ENCODE data around the gene GALNT17.

Gene GALNT17

DNA sequence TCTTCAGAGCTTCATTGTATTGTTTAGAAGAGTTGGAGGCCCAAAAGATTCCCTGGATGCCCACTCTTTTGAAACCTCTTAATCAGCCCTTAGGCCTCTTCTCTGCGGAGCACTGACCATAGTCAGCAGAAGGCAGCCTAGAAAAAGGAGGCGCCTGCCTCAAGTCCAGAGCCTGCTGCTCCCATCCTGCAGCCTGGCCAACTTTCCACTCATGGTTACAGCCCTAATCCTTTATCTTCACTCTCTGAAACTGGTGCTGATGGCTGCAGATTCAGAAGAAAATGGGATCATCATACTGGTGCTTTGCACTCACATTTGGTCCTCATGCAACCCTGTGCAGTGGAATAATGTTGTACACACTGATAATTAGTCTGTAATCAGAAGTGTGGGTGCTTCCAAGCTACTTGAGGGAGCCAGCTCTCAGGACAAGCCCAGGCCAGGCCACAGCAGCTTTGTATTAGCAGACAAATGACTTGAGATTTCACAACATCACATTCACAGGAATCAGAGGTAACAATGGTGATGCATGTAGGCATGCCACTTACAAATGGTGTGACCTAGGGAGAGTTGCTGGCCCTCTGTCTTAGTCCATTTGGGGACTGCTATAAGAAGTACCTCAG lies 272.9 kb downstream of the GALNT17 start:
- no peaks in the 10 kb centered on the region for H3K27me3 ChIP-seq (ENCODE audit: control insufficient read depth, insufficient read depth, low read length)
- H3K36me3 ChIP-seq (ENCODE audit: control insufficient read depth, insufficient read depth, low read length): no peaks in the 10 kb centered on the region
- H3K4me1 ChIP-seq (ENCODE audit: control insufficient read depth, insufficient read depth, low read length): no peaks in the 10 kb centered on the region
- no peak overlapping the region for H3K4me3 ChIP-seq (ENCODE audit: low read length)
- H3K27ac ChIP-seq (ENCODE audit: low read depth, low read length): no peak overlapping the region
- no peak overlapping the region for H3K9ac ChIP-seq (ENCODE audit: low read length)

DNA sequence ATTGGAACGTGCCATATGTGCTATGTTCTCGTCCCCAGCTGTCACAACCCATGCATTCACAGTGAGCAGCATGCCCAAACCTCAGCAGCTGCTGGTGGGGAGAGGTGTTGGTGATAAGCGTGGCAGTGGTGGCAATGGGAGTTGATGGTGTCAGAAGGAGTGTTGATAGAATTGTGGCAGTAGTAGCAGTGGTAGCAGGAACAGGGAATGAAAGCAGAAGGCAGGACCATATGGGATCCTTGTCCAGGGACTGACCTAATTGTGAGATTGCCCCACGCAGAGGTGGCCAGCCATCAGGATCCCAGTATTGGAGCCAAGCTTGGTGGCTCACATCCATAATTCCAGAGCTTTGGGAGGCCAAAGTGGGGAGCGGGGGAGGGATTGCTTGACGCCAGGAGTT lies 276.3 kb downstream of the GALNT17 start:
- Histone ChIP-seq H3K9ac (ENCODE audit: low read length) (no peak overlapping the region), H3K27me3 (ENCODE audit: control insufficient read depth, insufficient read depth, low read length) (no peaks in the 10 kb centered on the region), H3K27ac (ENCODE audit: low read depth, low read length) (no peak overlapping the region), H3K4me1 (ENCODE audit: control insufficient read depth, insufficient read depth, low read length) (no peaks in the 10 kb centered on the region), H3K4me3 (ENCODE audit: low read length) (no peak overlapping the region), H3K36me3 (ENCODE audit: control insufficient read depth, insufficient read depth, low read length) (no peaks in the 10 kb centered on the region)

DNA sequence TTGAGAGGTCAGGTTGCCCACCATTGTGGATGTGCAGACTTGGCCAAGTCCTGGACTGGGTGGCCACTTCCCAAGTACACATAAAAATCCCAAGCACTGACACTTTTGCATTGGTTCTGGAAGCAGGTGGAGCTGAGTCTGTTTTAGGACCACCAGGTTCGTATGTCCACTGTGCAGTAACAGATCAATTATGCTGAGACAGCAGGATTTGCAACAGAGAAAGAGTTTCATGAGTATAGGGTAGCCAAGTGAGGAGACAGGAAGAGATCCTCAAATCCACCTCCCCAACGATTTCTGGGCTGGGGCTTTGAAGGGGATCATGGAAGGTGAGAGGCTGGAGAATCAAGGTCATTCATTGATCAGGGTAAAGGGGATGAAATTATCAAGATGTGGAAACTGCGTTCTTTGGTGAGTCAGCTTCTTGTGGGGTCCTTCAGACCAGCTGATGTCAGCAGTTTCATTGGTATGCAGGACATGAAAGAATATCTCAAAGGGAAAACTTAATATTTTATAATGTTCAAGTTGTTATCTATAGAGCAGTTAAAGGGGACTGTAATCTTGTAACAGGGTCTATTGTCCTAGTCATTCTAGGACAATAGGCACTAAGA lies 277.7 kb downstream of the GALNT17 start:
- H3K27me3 ChIP-seq (ENCODE audit: control insufficient read depth, insufficient read depth, low read length): no peaks in the 10 kb centered on the region
- no peak overlapping the region for H3K4me3 ChIP-seq (ENCODE audit: low read length)
- H3K27ac ChIP-seq (ENCODE audit: low read depth, low read length): no peak overlapping the region
- H3K9ac ChIP-seq (ENCODE audit: low read length): no peak overlapping the region
- H3K4me1 ChIP-seq (ENCODE audit: control insufficient read depth, insufficient read depth, low read length): no peaks in the 10 kb centered on the region
- H3K36me3 ChIP-seq (ENCODE audit: control insufficient read depth, insufficient read depth, low read length): no peaks in the 10 kb centered on the region

DNA sequence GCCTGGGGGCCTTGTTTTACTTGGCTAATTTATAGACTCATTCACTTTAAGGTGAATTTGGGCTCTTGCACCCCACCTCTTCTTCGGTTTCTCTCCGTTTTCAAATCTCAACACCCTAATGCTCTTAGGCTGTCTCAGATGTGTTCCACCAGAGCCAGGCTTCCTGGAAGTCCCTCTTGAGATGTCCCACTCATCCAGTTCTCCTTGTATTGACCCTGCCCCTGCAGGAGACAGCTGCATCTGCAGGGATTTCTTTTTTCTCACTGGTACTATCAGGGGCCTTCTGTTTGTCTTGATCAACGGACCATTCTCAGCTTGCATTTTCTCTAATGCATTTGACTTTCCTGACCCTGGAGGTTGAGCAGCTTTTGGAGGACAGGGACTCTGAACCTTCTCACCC lies 279.5 kb downstream of the GALNT17 start:
- Histone ChIP-seq H3K27me3 (ENCODE audit: control insufficient read depth, insufficient read depth, low read length) (no peaks in the 10 kb centered on the region), H3K4me3 (ENCODE audit: low read length) (no peak overlapping the region), H3K4me1 (ENCODE audit: control insufficient read depth, insufficient read depth, low read length) (no peaks in the 10 kb centered on the region), H3K9ac (ENCODE audit: low read length) (no peak overlapping the region), H3K36me3 (ENCODE audit: control insufficient read depth, insufficient read depth, low read length) (no peaks in the 10 kb centered on the region), H3K27ac (ENCODE audit: low read depth, low read length) (no peak overlapping the region)

DNA sequence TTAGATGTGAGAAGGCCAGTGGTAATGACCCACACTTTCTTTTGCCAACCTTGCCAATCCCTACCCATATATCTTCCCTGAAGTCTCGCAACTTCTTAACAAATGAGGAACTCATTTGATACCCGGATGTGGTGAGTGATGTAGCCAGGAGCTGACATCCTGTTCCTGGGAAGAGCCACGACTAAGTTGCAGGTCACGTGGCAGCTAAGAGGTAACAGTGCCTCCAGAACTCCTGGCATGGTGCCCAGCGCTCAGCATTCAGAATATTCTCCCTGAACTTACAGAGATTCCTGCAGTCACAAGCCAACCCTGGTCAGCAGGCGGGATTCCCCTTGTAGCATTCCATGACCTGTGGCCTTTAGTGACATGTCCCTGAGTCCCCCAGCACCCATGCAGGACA lies 282.5 kb downstream of the GALNT17 start:
- Histone ChIP-seq H3K27ac (ENCODE audit: low read depth, low read length) (no peak overlapping the region), H3K36me3 (ENCODE audit: control insufficient read depth, insufficient read depth, low read length) (no peaks in the 10 kb centered on the region), H3K9ac (ENCODE audit: low read length) (no peak overlapping the region), H3K27me3 (ENCODE audit: control insufficient read depth, insufficient read depth, low read length) (no peaks in the 10 kb centered on the region), H3K4me3 (ENCODE audit: low read length) (no peak overlapping the region), H3K4me1 (ENCODE audit: control insufficient read depth, insufficient read depth, low read length) (no peaks in the 10 kb centered on the region)

DNA sequence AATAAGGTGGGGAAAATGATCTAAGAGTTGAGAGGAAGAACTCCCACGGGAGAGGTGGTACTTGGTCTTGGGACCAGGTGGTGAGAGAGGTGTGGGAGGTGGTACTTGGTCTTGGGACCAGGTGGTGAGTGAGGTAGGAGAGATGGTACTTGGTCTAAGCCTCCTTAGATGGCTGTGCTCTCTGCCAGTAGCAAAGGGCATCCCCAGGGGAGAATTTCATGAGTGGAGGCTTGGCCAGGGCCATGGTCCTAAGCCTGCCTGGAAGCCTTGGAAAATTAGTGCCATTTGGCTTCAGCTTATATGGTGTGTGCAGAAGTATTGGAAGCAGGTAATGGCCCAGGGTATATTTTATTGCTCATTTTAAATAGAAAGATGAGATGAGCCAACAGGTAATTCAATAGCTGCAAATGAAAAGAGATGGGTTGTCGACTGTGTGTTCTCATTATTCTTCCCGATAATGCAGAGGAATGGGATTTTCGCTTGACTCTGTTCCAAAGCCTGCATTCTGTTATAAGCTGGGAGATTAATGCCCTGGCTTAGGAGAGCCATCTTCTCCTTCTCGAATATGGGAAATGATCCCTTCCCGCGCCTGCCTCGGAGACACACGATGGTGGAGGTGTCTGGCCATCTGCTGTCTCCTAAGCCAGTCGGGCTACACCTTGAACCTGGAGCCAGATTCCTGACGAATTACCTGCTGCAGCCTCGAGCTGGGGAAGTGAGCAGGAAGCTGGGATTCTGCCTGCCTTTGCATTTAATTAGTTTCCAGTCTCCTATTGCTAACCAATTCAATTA lies 287.8 kb downstream of the GALNT17 start:
- Histone ChIP-seq H3K9ac (ENCODE audit: low read length) (no peak overlapping the region), H3K27ac (ENCODE audit: low read depth, low read length) (no peak overlapping the region), H3K4me1 (ENCODE audit: control insufficient read depth, insufficient read depth, low read length) (no peaks in the 10 kb centered on the region), H3K27me3 (ENCODE audit: control insufficient read depth, insufficient read depth, low read length) (no peaks in the 10 kb centered on the region), H3K4me3 (ENCODE audit: low read length) (no peak overlapping the region), H3K36me3 (ENCODE audit: control insufficient read depth, insufficient read depth, low read length) (no peaks in the 10 kb centered on the region)

DNA sequence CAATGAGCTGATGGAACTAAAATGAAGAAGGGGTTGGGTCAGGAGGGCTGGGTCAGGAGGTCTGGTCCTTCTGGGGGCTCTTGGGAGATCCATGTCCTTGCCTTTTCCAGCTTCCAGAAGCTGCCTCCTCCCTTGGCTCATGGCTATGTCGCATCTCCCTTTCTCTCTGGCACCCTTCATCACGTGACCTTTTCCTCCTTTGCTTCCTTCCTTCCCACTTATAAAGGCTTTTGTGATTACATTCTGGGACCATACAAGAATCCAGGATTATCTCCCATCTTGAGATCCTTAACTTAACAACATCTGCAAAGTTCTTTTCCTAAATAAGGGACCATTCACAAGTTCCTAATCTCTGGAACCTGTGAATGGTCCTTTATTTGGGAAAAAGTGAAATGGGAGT lies 290.2 kb downstream of the GALNT17 start:
- no peaks in the 10 kb centered on the region for H3K36me3 ChIP-seq (ENCODE audit: control insufficient read depth, insufficient read depth, low read length)
- no peaks in the 10 kb centered on the region for H3K4me1 ChIP-seq (ENCODE audit: control insufficient read depth, insufficient read depth, low read length)
- H3K9ac ChIP-seq (ENCODE audit: low read length): no peak overlapping the region
- no peak overlapping the region for H3K27ac ChIP-seq (ENCODE audit: low read depth, low read length)
- no peaks in the 10 kb centered on the region for H3K27me3 ChIP-seq (ENCODE audit: control insufficient read depth, insufficient read depth, low read length)
- no peak overlapping the region for H3K4me3 ChIP-seq (ENCODE audit: low read length)

DNA sequence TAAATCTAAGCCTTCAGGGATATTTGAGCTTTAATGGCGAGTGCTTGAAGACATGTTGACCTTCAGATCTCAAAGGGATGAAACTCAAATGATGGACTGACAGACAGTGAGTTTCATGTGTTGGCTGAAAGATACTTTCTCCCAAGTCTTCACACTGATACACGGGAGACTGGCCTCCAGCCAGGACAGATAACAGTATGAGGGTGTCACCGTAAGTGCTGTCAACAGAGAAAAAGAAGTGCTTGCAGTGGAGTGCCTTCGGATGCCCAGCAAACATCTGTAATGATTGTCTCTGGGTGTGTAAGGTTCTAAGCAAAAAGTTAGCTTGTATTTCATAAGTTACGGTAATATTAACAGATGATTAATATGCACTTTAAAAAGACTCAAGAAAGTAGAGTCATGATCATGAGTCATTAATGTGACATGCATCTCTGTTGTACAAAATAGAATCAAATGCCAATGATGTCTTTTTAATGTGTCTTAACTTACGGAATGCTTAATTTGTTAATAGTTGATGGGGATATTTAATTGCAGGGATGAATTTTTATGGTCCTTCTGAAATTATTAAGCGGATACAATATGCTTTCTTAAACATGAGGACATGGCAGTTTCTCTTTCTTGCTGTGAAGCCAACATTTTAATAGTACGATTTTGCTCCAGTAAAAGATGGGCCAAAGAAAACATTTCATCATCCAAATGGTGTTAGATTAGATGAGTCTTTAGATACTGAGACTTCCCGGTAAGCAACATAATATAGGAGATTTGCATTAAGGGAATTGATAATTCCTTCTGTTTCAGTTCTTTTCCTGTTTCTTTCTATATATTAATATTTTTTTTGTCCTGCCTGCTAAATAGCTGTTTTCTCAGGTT lies 292.5 kb downstream of the GALNT17 start:
- Histone ChIP-seq H3K27me3 (ENCODE audit: control insufficient read depth, insufficient read depth, low read length) (no peaks in the 10 kb centered on the region), H3K4me1 (ENCODE audit: control insufficient read depth, insufficient read depth, low read length) (no peaks in the 10 kb centered on the region), H3K36me3 (ENCODE audit: control insufficient read depth, insufficient read depth, low read length) (no peaks in the 10 kb centered on the region), H3K27ac (ENCODE audit: low read depth, low read length) (no peak overlapping the region), H3K9ac (ENCODE audit: low read length) (no peak overlapping the region), H3K4me3 (ENCODE audit: low read length) (no peak overlapping the region)

DNA sequence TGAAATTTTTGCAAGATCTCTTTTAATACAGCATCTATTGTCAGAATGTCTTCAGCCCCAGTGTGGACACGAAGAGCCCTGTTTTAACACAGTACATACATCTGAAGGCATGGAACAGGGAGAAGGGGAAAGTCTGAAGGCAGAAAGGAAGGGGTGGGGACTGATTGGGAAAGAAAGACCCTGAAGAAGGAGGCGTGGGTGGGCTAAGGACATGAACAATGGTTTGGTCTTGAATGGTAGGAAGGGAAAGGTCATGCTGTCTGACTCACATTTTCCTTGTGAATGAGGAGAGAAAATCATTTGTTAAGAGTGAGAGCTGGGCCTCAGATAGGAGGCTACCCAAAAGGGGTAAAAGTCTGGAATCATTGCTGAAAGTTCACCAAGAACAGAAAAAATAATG lies 297.1 kb downstream of the GALNT17 start:
- no peaks in the 10 kb centered on the region for H3K4me1 ChIP-seq (ENCODE audit: control insufficient read depth, insufficient read depth, low read length)
- no peak overlapping the region for H3K27ac ChIP-seq (ENCODE audit: low read depth, low read length)
- no peak overlapping the region for H3K4me3 ChIP-seq (ENCODE audit: low read length)
- H3K27me3 ChIP-seq (ENCODE audit: control insufficient read depth, insufficient read depth, low read length): no peaks in the 10 kb centered on the region
- H3K9ac ChIP-seq (ENCODE audit: low read length): no peak overlapping the region
- no peaks in the 10 kb centered on the region for H3K36me3 ChIP-seq (ENCODE audit: control insufficient read depth, insufficient read depth, low read length)

DNA sequence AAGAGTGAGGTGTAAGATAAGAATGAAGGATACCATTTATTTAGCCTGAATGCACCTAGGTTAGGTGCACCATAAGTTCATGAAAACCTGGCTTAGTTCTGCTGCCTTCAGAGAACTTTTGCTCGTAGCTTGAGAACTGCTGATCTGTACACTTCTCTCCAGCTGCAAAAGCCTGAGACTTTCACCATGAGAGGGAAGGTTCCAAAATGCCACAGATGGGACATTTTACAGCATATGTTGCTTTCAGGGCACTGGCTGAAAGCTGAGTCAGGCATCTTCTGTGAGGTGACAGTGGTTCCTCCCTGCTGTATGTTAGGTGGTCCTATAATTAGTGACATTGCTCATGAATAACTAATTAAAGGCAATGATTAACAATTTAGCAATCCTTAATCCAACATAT lies 298.3 kb downstream of the GALNT17 start:
- Histone ChIP-seq H3K4me1 (ENCODE audit: control insufficient read depth, insufficient read depth, low read length) (no peaks in the 10 kb centered on the region), H3K4me3 (ENCODE audit: low read length) (no peak overlapping the region), H3K36me3 (ENCODE audit: control insufficient read depth, insufficient read depth, low read length) (no peaks in the 10 kb centered on the region), H3K27me3 (ENCODE audit: control insufficient read depth, insufficient read depth, low read length) (no peaks in the 10 kb centered on the region), H3K9ac (ENCODE audit: low read length) (no peak overlapping the region), H3K27ac (ENCODE audit: low read depth, low read length) (no peak overlapping the region)

DNA sequence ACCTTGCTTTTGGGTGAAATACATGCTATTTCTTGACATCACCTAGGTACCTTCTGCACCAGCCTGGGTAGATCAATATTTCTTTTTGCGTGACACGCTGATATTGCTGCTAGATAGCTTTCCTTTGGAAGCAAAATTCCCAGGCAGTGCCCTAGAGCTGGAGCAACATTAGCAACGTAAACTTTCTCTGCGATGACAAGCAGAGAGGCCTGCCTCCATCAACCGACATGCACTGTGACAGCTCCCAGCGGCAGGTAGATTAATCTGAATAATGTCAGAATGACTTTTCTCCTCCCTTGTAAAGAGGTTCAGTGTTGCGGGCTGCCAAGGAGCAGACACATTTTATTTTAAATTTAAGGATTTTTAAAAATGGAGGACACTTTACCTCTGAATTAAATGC lies 307.4 kb downstream of the GALNT17 start:
- Histone ChIP-seq H3K36me3 (ENCODE audit: control insufficient read depth, insufficient read depth, low read length) (no peaks in the 10 kb centered on the region), H3K27ac (ENCODE audit: low read depth, low read length) (no peak overlapping the region), H3K27me3 (ENCODE audit: control insufficient read depth, insufficient read depth, low read length) (no peaks in the 10 kb centered on the region), H3K4me3 (ENCODE audit: low read length) (no peak overlapping the region), H3K9ac (ENCODE audit: low read length) (no peak overlapping the region), H3K4me1 (ENCODE audit: control insufficient read depth, insufficient read depth, low read length) (no peaks in the 10 kb centered on the region)

DNA sequence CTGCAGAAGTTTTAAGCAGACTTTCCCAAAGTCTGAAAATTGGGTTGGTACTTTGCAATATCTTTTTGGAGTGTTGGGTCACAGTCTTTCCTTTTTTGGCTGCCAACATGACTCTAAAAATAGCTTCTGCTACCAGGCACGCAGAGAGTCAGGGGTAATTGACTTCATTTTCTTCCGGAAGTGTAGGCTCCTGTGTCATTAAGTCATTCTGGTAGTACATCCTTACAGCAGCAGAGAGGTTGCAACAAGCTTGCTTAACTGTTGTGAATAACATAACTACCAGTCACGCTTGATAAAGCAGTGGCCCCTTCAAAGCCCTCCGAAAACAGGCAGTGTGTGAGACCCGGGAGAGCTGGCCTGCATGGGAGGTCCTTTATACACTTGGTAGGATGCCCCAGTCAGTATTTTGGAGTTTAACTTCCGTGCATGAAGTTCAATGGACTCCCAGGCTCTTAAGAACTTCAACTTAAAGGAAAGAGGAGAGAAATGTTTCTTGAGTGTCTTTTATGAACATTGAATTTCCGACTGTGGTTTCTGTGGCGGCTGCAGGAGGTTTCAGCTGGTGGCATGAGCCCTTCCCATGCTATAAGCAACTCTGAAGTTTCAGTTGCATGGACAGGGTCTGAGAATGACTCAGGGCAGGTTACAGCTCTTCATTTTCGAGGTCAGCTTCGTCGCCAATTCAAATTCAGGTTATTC lies 310.7 kb downstream of the GALNT17 start:
- no peaks in the 10 kb centered on the region for H3K27me3 ChIP-seq (ENCODE audit: control insufficient read depth, insufficient read depth, low read length)
- no peak overlapping the region for H3K4me3 ChIP-seq (ENCODE audit: low read length)
- H3K36me3 ChIP-seq (ENCODE audit: control insufficient read depth, insufficient read depth, low read length): no peaks in the 10 kb centered on the region
- no peak overlapping the region for H3K27ac ChIP-seq (ENCODE audit: low read depth, low read length)
- H3K4me1 ChIP-seq (ENCODE audit: control insufficient read depth, insufficient read depth, low read length): no peaks in the 10 kb centered on the region
- no peak overlapping the region for H3K9ac ChIP-seq (ENCODE audit: low read length)
